IPS DF 6.9 (cell line): Measurements from ENCODE around the gene HOXD4.

Experiments
- DNase-seq: peaks from one replicate; pipeline ENCODE4 v3.0.0-alpha.2; 2013; ENCODE audit warnings: low read depth, low spot score
- H3K27ac ChIP-seq: one replicate; pipeline ENCODE4 v1.5.1; 2013; ENCODE audit warnings: low read length, control low read depth
- H3K27me3 ChIP-seq: 2 replicates; pipeline ENCODE4 v1.6.1; 2013; ENCODE audit warnings: mild to moderate bottlenecking, low read length; ENCODE audit not compliant: control insufficient read depth, insufficient read depth
- H3K36me3 ChIP-seq: 2 replicates; pipeline ENCODE4 v1.6.1; 2013; ENCODE audit warnings: low read length; ENCODE audit not compliant: control insufficient read depth, insufficient read depth
- H3K4me1 ChIP-seq: 2 replicates; pipeline ENCODE4 v1.6.1; 2013; ENCODE audit warnings: low read length; ENCODE audit not compliant: control insufficient read depth, insufficient read depth
- H3K4me3 ChIP-seq: 2 replicates; pipeline ENCODE4 v1.5.1; 2013; ENCODE audit warnings: mild to moderate bottlenecking, low read length
- H3K9me3 ChIP-seq: 2 replicates; pipeline ENCODE4 v1.6.1; 2013; ENCODE audit warnings: low read length, inconsistent platforms; ENCODE audit not compliant: control insufficient read depth, insufficient read depth
- WGBS: extraction: QIAGEN DNeasy Blood & Tissue Kit; methylation state at CpG from one replicate; pipeline ENCODE4 v1.1.7; 2013; ENCODE audit warnings: mixed read lengths, missing lambda C conversion rate; ENCODE audit not compliant: insufficient read length, insufficient coverage; 5-methylcytosine and 5-hydroxymethylcytosine counted together

Gene HOXD4

GRCh38 chr2:176160251-176160985 is 9.1 kb downstream of the HOXD4 start:
- no peak for DNase-seq
- Histone ChIP-seq H3K4me1 (peaks cover 1% of the 10 kb centered on the region; the same call in 1 of the 2 replicates), H3K4me3 (no peak overlapping the region), H3K27me3 (peaks cover 99% of the 10 kb centered on the region), H3K27ac (no peak overlapping the region), H3K36me3 (no peaks in the 10 kb centered on the region), H3K9me3 (no peaks in the 10 kb centered on the region)
- no CpG with 5 or more reads among the region's 50 CpGs for WGBS

GRCh38 chr2:176160986-176161824 is 9.9 kb downstream of the HOXD4 start:
- Histone ChIP-seq H3K36me3 (no peaks in the 10 kb centered on the region), H3K4me3 (no peak overlapping the region), H3K27me3 (peaks cover 99% of the 10 kb centered on the region), H3K9me3 (no peaks in the 10 kb centered on the region), H3K27ac (no peak overlapping the region), H3K4me1 (peaks cover 1% of the 10 kb centered on the region; the same call in 1 of the 2 replicates)
- no peak for DNase-seq
- no CpG with 5 or more reads among the region's 22 CpGs for WGBS

- H3K36me3 ChIP-seq: no peaks in the 10 kb centered on the region
- no peak overlapping the region for H3K27ac ChIP-seq
- H3K4me1 ChIP-seq: peaks cover 1% of the 10 kb centered on the region; the same call in 1 of the 2 replicates
- H3K9me3 ChIP-seq: no peaks in the 10 kb centered on the region
- WGBS: no CpG with 5 or more reads among the region's 22 CpGs
- no peak overlapping the region for H3K4me3 ChIP-seq
- DNase-seq: no peak
- H3K27me3 ChIP-seq: peaks cover 98% of the 10 kb centered on the region
Observed at GRCh38 chr2:176161825-176162626, 10.7 kb downstream of the HOXD4 start.

- no peak overlapping the region for H3K4me3 ChIP-seq
- no peaks in the 10 kb centered on the region for H3K9me3 ChIP-seq
- WGBS: no CpG with 5 or more reads among the region's 29 CpGs
- H3K4me1 ChIP-seq: no peaks in the 10 kb centered on the region
- no peak overlapping the region for H3K27ac ChIP-seq
- peaks cover 96% of the 10 kb centered on the region for H3K27me3 ChIP-seq
- DNase-seq: no peak
- H3K36me3 ChIP-seq: no peaks in the 10 kb centered on the region
Observed at GRCh38 chr2:176162911-176163671, 11.7 kb downstream of the HOXD4 start.

- Histone ChIP-seq H3K4me3 (no peak overlapping the region), H3K9me3 (no peaks in the 10 kb centered on the region), H3K27me3 (peaks cover 95% of the 10 kb centered on the region), H3K4me1 (no peaks in the 10 kb centered on the region), H3K27ac (no peak overlapping the region), H3K36me3 (no peaks in the 10 kb centered on the region)
- no peak for DNase-seq
- no CpG with 5 or more reads among the region's 12 CpGs for WGBS
Observed at GRCh38 chr2:176163672-176164056, 12.3 kb downstream of the HOXD4 start.

GRCh38 chr2:176164201-176164600 is 12.9 kb downstream of the HOXD4 start:
- no peak for DNase-seq
- Histone ChIP-seq H3K27me3 (peaks cover 96% of the 10 kb centered on the region), H3K4me3 (no peak overlapping the region), H3K4me1 (no peaks in the 10 kb centered on the region), H3K9me3 (no peaks in the 10 kb centered on the region), H3K27ac (no peak overlapping the region), H3K36me3 (no peaks in the 10 kb centered on the region)
- no CpG with 5 or more reads among the region's 13 CpGs for WGBS

- no peaks in the 10 kb centered on the region for H3K4me1 ChIP-seq
- no peaks in the 10 kb centered on the region for H3K36me3 ChIP-seq
- no peak overlapping the region for H3K4me3 ChIP-seq
- H3K27ac ChIP-seq: no peak overlapping the region
- peaks cover 95% of the 10 kb centered on the region for H3K27me3 ChIP-seq
- WGBS: no CpG with 5 or more reads among the region's 52 CpGs
- DNase-seq: no peak
- no peaks in the 10 kb centered on the region for H3K9me3 ChIP-seq
Observed at GRCh38 chr2:176164611-176165369, 13.4 kb downstream of the HOXD4 start.

- Histone ChIP-seq H3K4me1 (no peaks in the 10 kb centered on the region), H3K27me3 (peaks cover 94% of the 10 kb centered on the region), H3K27ac (no peak overlapping the region), H3K9me3 (no peaks in the 10 kb centered on the region), H3K4me3 (no peak overlapping the region), H3K36me3 (no peaks in the 10 kb centered on the region)
- DNase-seq: no peak
- no CpG with 5 or more reads among the region's 26 CpGs for WGBS
Observed at GRCh38 chr2:176165370-176166050, 14.2 kb downstream of the HOXD4 start.

- no peak for DNase-seq
- Histone ChIP-seq H3K36me3 (no peaks in the 10 kb centered on the region), H3K27ac (no peak overlapping the region), H3K4me3 (no peak overlapping the region), H3K27me3 (peaks cover 93% of the 10 kb centered on the region), H3K4me1 (no peaks in the 10 kb centered on the region), H3K9me3 (no peaks in the 10 kb centered on the region)
- no CpG with 5 or more reads among the region's 2 CpGs for WGBS
Observed at GRCh38 chr2:176166272-176166671, 14.9 kb downstream of the HOXD4 start.
